MM.1S (cell line): ENCODE data around the gene AADAC.

ENCODE experiments used
- DNase-seq: peaks from one replicate; pipeline ENCODE4 v3.0.0-alpha.2; 2015
- H2AFZ ChIP-seq: fragments of 300-600 bp; sonication (generic); 2 replicates; pipeline ENCODE4 v1.6.0; 2016; ENCODE audit warnings: antibody characterized with exemption, low read length
- H3F3A ChIP-seq: fragments of 300-600 bp; sonication (generic); 2 replicates; pipeline ENCODE4 v1.6.1; 2016; ENCODE audit warnings: mild to moderate bottlenecking, antibody characterized with exemption, low read length, moderate library complexity, mixed read lengths; ENCODE audit not compliant: insufficient read depth
- H3K27ac ChIP-seq: fragments of 300-600 bp; sonication (generic); 2 replicates; pipeline ENCODE4 v1.5.1; 2016; ENCODE audit warnings: mild to moderate bottlenecking, low read length
- H3K27me3 ChIP-seq: fragments of 300-600 bp; sonication (generic); replicated peaks from 2 replicates; pipeline ENCODE4 v1.6.0; 2016; ENCODE audit warnings: low read length; ENCODE audit not compliant: insufficient read depth
- H3K36me3 ChIP-seq: fragments of 300-600 bp; sonication (generic); replicated peaks from 2 replicates; pipeline ENCODE4 v1.6.1; 2016; ENCODE audit warnings: mild to moderate bottlenecking, low read length, mixed read lengths; ENCODE audit not compliant: insufficient read depth
- H3K4me1 ChIP-seq: fragments of 300-600 bp; sonication (generic); 2 replicates; pipeline ENCODE4 v1.6.1; 2016; ENCODE audit warnings: low read length, mixed read lengths
- H3K4me2 ChIP-seq: fragments of 300-600 bp; sonication (generic); 2 replicates; pipeline ENCODE4 v1.6.0; 2016; ENCODE audit warnings: low read depth, low read length
- H3K4me3 ChIP-seq: fragments of 300-600 bp; sonication (generic); 2 replicates; pipeline ENCODE4 v1.5.1; 2016; ENCODE audit warnings: low read length, mixed read lengths
- H3K79me2 ChIP-seq: fragments of 300-600 bp; sonication (generic); 2 replicates; pipeline ENCODE4 v1.6.1; 2016; ENCODE audit warnings: mixed run types, low read length, mixed read lengths
- H3K9ac ChIP-seq: fragments of 300-600 bp; sonication (generic); 2 replicates; pipeline ENCODE4 v1.6.1; 2016; ENCODE audit warnings: low read length, mixed read lengths
- H3K9me2 ChIP-seq: fragments of 300-600 bp; sonication (generic); replicated peaks from 2 replicates; pipeline ENCODE4 v1.6.1; 2016; ENCODE audit warnings: mild to moderate bottlenecking, low read length, mixed read lengths; ENCODE audit not compliant: insufficient read depth
- H3K9me3 ChIP-seq: fragments of 300-600 bp; sonication (generic); replicated peaks from 2 replicates; pipeline ENCODE4 v1.6.1; 2016; ENCODE audit warnings: mild to moderate bottlenecking, low read length, mixed read lengths; ENCODE audit not compliant: insufficient read depth
- H4K20me1 ChIP-seq: fragments of 300-600 bp; sonication (generic); 2 replicates; pipeline ENCODE4 v1.6.1; 2016; ENCODE audit warnings: mild to moderate bottlenecking, low read length, moderate library complexity, mixed read lengths; ENCODE audit not compliant: insufficient read depth
- EZH2 ChIP-seq: fragments of 300-600 bp; sonication (generic); optimal IDR thresholded peaks from 2 replicates; pipeline ENCODE3; 2017; ENCODE audit warnings: low read depth, mild to moderate bottlenecking, antibody characterized with exemption, low read length, mixed read lengths
- EZH2phosphoT487 ChIP-seq: fragments of 300-600 bp; sonication (generic); IDR thresholded peaks from 2 replicates; pipeline ENCODE4 v1.6.1; 2018; ENCODE audit warnings: antibody characterized with exemption, low read length
- TF ChIP-seq, protein P1 (sequence below): fragments of 300-600 bp; sonication (generic); IDR thresholded peaks from 2 replicates; pipeline ENCODE4 v1.5.1; 2016; ENCODE audit warnings: antibody characterized with exemption, low read length, mixed read lengths

Gene AADAC

GRCh38 chr3:151859905-151860304, 46.0 kb downstream of the AADAC start:
- H3K9me3 ChIP-seq, result no peaks in the 10 kb centered on the region
- H3K9ac ChIP-seq, result no peak overlapping the region
- peaks cover 3% of the 10 kb centered on the region; the same call in 1 of the 2 replicates for H3K4me1 ChIP-seq
- H3K4me3 ChIP-seq, result no peak overlapping the region
- H3K27ac ChIP-seq, result no peak overlapping the region
- no peaks in the 10 kb centered on the region for H3K79me2 ChIP-seq
- no peak for DNase-seq
- TF ChIP-seq EZH2phosphoT487 (no peak), EZH2 (no peak)
- TF ChIP-seq, protein P1, sequence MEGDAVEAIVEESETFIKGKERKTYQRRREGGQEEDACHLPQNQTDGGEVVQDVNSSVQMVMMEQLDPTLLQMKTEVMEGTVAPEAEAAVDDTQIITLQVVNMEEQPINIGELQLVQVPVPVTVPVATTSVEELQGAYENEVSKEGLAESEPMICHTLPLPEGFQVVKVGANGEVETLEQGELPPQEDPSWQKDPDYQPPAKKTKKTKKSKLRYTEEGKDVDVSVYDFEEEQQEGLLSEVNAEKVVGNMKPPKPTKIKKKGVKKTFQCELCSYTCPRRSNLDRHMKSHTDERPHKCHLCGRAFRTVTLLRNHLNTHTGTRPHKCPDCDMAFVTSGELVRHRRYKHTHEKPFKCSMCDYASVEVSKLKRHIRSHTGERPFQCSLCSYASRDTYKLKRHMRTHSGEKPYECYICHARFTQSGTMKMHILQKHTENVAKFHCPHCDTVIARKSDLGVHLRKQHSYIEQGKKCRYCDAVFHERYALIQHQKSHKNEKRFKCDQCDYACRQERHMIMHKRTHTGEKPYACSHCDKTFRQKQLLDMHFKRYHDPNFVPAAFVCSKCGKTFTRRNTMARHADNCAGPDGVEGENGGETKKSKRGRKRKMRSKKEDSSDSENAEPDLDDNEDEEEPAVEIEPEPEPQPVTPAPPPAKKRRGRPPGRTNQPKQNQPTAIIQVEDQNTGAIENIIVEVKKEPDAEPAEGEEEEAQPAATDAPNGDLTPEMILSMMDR, result no peak
- H2AFZ ChIP-seq, result no peak overlapping the region
- H3F3A ChIP-seq, result no peaks in the 10 kb centered on the region
- no peaks in the 10 kb centered on the region for H4K20me1 ChIP-seq
- H3K36me3 ChIP-seq, result no peaks in the 10 kb centered on the region
- no peak overlapping the region for H3K4me2 ChIP-seq
- H3K9me2 ChIP-seq, result no peaks in the 10 kb centered on the region
- H3K27me3 ChIP-seq, result no peaks in the 10 kb centered on the region

DNA sequence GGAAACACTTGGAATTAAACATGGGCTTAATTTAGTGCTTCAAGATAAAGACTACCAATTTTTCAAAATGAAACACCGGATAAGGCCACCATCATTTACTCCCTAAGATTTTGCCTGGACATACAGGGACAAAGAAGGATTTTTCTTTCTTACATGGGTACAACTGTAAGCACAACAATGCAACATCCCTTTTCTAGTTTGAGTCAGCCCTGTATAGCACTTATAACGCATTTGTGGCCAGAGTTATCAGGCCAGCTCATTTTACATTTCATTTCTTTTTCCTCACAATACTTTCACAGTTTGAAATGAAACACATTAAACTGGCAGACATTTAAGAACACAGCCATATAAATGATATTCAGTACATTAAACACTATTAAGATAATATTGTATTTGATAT, 49.7 kb downstream of the AADAC start:
- Histone ChIP-seq H3K27ac (no peak overlapping the region), H3F3A (no peaks in the 10 kb centered on the region), H3K9ac (no peak overlapping the region), H3K4me3 (no peak overlapping the region), H3K4me2 (no peak overlapping the region), H3K79me2 (no peaks in the 10 kb centered on the region), H3K36me3 (no peaks in the 10 kb centered on the region), H4K20me1 (no peaks in the 10 kb centered on the region), H3K27me3 (no peaks in the 10 kb centered on the region), H3K9me2 (no peaks in the 10 kb centered on the region), H3K9me3 (no peaks in the 10 kb centered on the region), H3K4me1 (peaks cover 3% of the 10 kb centered on the region; the same call in 1 of the 2 replicates), H2AFZ (no peak overlapping the region)
- TF ChIP-seq, protein P1, result no peak
- no peak for TF ChIP-seq EZH2
- TF ChIP-seq EZH2phosphoT487, result no peak
- no peak for DNase-seq

GRCh38 chr3:151864423-151865101, 50.6 kb downstream of the AADAC start:
- Histone ChIP-seq H3K27me3 (no peaks in the 10 kb centered on the region), H3K79me2 (no peaks in the 10 kb centered on the region), H3K4me1 (peaks cover 3% of the 10 kb centered on the region; the same call in 1 of the 2 replicates), H4K20me1 (no peaks in the 10 kb centered on the region), H3K27ac (no peak overlapping the region), H3K9ac (no peak overlapping the region), H2AFZ (no peak overlapping the region), H3K9me3 (no peaks in the 10 kb centered on the region), H3K9me2 (no peaks in the 10 kb centered on the region), H3K36me3 (no peaks in the 10 kb centered on the region), H3F3A (no peaks in the 10 kb centered on the region), H3K4me3 (no peak overlapping the region), H3K4me2 (no peak overlapping the region)
- TF ChIP-seq EZH2phosphoT487, result no peak
- TF ChIP-seq EZH2, result no peak
- TF ChIP-seq, protein P1, result no peak
- DNase-seq, result no peak
